LoVo (cell line): ENCODE data around the gene DYNLT5.
"Not testable (repeated sequence)": the region's sequence is repeated elsewhere in the genome, so short reads cannot be mapped to it uniquely, and the experiment has no call there.

Experiments
- DNase-seq: peaks from one replicate; pipeline ENCODE4 v3.0.0-alpha.2; 2016; ENCODE audit warnings: low spot score

Gene DYNLT5, protein sequence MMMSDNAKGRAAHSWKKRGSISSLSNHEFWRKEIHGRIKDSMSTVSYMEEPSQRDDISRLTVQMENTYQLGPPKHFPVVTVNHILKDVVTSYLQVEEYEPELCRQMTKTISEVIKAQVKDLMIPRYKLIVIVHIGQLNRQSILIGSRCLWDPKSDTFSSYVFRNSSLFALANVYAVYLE

DNA sequence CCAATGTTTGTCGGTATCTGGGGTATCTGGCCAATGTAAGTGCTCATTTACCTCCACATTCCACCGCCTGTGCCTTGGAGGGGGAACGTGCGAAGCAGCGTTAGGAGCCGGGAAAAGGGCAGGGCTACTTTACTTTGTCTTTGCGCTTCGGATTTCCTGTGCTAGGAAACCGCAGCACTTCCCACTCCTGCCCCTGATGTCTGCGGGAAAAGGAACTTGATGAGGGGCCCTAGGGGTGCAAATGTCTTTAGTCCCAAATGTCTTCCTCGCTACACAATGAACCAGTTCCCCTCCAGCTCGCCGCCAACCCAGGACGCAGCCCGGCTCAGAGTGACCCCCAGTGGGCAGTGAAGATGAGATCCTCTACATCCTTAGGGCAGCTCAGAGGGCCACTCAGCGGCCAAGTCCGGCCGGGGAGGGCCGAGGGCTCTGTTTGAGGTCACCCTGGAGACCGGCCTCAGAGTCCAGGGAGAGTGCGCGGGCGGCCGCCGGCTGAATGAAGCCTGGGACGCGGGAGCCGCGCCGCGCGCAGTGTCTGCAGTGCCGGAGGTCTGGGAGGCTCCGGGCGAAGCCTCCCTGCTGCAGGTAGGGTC, at the start of gene DYNLT5:
DYNLT5 (plus strand) TSS at position 460 of the 593 bp plus-strand sequence. CDS start 2,200 bp downstream, outside the sequence.
- no peak for DNase-seq

- no peak for DNase-seq
Observed at GRCh38 chr1:66704177-66704875, 47.9 kb upstream of the DYNLT5 start.

GRCh38 chr1:66705110-66705509, 47.1 kb upstream of the DYNLT5 start:
- no peak for DNase-seq

GRCh38 chr1:66711420-66711819, 40.8 kb upstream of the DYNLT5 start:
- no peak for DNase-seq

- DNase-seq = no peak
Observed at GRCh38 chr1:66712839-66713238, 39.4 kb upstream of the DYNLT5 start.

GRCh38 chr1:66723985-66724384, 28.3 kb upstream of the DYNLT5 start:
- no peak for DNase-seq

DNA sequence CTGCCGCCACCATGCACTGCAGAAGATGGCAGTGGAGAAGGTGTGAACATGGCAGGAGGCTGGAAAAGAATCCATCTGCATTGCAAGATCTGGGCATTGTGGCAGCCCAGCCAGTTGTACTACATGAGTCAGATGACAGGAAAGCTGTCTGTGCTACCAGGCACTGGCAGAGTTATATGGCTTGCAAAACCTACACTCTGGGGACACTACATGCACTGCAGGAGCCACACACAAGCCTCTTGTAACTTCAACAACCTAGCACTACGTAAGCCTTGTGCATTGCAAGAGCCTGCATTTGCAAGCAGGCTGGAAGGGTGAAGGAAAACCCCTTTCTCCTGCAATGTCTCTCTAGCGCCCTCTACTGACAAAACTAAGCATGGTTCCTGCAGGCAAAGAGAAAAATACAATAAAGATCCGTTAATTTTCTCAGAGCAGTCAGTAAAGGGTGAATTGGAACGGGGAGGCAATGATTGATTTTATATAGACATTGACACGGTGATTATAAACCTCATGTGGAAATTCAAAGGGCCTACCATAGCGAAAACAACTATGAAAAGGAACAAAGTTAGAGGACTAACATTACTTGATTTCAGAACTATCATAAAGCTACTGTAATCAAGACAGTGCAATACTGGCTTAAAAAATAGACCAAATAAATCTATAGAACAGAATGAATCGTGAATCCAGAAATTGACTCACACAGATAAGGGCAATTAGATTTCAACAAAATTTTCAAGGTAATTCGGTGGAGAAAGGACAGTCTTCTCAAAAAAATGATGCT, 26.2 kb upstream of the DYNLT5 start:
- peak; percentile 34 for DNase-seq

DNA sequence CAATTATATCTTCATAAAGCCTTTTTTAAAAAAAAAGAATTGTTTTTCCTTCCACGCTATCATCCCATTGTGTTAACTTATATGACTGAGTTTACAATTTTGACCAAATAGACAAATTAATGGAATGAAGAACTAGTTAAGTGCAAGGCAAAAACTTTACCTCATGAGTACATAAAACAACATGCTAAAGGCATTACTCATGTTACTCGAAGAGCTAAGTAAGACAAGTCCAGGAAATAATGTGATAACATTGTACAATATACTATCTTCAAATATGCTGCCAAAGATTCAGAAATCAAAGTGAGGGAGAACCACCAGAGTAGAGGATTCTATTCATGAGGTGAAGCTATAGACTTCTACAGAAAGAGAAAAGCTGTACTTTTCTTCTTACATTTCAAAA, 24.2 kb upstream of the DYNLT5 start:
- DNase-seq = no peak

DNA sequence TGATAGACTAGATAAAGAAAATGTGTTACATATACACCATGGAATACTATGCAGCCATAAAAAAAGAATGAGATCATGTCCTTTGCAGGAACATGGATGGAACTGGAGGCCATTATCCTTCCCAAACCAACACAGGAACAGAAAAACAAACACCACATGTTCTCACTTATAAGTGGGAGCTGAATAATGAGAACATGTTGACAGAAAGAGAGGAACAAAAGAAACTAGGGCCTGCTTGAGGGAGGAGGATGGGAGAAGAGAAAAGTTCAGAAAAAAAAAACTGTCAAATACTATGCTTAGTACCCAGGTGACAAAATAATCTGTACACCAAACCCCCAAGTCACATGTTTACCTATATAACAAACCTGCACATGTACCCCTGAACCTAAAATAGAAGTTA, 23.5 kb upstream of the DYNLT5 start:
- not testable (repeated sequence) for DNase-seq

GRCh38 chr1:66729119-66729518, 23.1 kb upstream of the DYNLT5 start:
- no peak for DNase-seq

- DNase-seq = no peak
Observed at GRCh38 chr1:66729523-66729922, 22.7 kb upstream of the DYNLT5 start.

- DNase-seq = no peak
Observed at GRCh38 chr1:66730462-66730861, 21.8 kb upstream of the DYNLT5 start.

GRCh38 chr1:66731170-66731865, 20.9 kb upstream of the DYNLT5 start:
- DNase-seq = no peak

- DNase-seq = no peak
Observed at GRCh38 chr1:66732407-66733166, 19.7 kb upstream of the DYNLT5 start.

GRCh38 chr1:66733348-66734017, 18.8 kb upstream of the DYNLT5 start:
- DNase-seq = no peak

DNA sequence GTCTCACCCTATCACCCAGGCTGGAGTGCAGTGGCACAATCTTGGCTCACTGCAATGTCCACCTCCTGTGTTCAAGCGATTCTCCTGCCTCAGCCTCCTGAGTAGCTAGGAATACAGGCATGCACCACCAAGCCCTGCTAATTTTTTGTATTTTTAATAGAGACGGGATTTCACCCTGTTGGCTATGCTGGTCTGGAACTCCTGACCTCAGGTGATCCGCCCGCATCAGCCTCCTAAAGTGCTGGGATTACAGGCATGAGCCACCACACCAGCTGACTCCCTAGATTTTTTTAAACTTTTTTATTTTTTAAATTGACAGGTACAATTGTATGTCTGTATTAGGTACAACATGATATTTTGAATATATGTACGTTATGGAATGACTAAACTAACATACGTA, 17.7 kb upstream of the DYNLT5 start:
- not testable (repeated sequence) for DNase-seq

- DNase-seq = no peak
Observed at GRCh38 chr1:66737836-66738235, 14.4 kb upstream of the DYNLT5 start.

DNA sequence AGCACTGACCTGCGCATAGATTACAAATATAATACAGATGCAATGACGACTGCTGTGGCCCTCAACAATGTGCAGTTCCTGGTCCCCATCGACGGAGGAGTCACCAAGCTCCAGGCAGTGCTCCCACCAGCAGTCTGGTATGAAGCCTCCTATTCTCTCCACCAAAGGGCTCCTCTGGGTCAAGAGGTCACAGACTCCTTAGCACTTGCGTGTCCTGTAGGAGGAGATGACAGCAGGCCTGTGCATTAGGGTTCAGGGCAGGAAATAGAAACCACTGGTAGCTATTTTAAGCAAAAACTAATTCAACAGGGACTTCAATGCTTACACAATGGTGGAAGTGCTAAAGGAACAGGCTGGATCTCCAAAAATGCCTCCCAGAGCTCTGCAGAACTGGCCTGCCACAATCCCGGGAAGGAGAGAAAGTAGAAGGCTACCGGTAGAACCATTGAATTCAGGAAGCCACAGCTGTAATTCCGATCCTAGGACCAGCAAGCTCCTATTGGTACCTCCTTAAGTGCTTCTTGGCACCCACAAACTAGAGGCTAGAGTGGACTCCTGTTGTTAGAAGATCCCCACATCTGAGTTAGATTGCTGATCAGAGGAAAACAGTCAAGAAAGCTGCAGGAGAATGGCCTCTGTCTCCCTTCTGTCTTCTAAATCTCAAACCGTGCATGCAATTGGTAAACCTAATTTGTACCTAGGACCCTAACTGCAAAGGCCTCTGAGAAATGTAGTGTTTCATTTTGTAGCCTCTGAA, 12.7 kb upstream of the DYNLT5 start:
- DNase-seq = no peak

GRCh38 chr1:66745451-66745850, 6.8 kb upstream of the DYNLT5 start:
- no peak for DNase-seq

DNA sequence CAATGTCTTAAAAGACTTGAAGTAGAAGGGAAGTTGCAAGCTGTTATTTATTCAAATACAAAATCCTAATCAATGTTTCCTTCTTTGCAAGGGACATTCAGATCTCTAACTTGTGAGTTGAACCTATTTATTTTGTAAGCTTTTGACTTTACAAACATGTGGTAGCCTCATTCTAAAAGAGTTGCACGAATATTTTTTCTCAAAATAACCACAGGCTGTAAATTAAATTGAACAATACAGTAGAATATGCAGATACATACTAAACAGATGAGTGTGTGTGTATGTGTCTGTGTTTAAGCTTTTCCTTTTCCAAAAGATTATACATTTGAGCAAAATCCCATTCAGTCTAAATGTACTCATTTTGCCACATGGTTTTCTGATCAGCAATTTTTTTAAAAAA, 4.8 kb upstream of the DYNLT5 start:
- no peak for DNase-seq
